Measurements from ENCODE around the gene KRTAP5-3.
"Not testable (repeated sequence)": the region's sequence is repeated elsewhere in the genome, so short reads cannot be mapped to it uniquely, and the experiment has no call there.

Gene KRTAP5-3

DNA sequence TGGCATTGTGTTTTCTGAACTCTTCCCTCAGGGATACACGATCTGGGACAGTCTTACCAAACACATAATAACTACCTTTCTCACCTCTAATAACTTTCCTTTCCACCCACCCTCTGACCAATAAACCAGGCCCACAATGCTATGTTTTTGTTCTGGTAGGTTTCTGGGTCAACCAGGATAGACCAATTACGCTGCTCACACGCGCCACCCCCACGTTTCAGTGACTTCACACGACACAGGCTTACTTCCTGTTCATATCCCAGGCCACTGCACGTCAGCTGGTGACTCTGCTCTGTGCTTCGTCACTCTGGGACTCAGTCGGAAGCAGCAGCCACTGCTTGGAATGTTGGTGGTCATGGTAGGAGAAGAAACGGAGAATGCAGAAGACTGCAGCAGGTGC, 11.2 kb upstream of the KRTAP5-3 start:
- DNase-seq (ENCODE audit: low read depth in 2 of 2), result no peak

DNA sequence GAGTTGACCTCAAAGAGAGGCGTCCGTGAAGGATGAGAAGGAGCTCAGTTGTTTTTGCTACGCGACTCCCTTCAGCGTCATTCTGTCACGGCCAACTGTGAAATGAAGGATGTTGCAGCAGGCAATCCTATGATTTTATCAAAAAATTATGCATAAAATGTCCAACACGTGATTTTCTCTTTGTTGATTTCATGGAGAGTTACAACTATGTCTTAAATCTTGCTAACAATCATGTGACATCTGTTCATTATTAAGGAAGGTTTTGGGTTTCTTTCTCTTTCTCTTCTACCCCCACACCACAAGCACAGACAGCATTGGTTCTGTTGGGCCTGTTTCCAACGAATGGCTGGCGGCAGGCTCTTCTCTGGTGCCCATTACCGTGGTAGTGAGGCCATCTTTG, 10.0 kb upstream of the KRTAP5-3 start:
- no peak for DNase-seq (ENCODE audit: low read depth in 2 of 2)

DNA sequence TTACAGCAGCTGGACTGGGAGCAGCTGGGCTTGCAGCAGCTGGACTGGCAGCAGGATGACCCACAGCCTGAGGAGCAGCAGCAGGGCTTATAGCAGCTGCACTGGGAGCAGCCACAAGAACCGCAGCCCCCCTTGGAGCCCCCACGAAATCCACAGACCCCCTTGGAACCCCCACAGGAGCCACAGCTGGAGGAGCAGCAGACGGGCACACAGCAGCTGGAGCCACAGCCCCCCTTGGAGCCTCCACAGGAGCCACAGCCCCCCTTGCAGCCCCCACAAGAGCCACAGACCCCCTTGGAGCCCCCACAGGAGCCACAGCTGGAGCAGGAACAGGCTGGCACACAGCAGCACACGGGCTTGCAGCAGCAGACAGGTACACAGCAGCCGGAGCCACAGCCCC, 362 bp downstream of the KRTAP5-3 start:
- DNase-seq (ENCODE audit: low read depth in 2 of 2), result not testable (repeated sequence)

DNA sequence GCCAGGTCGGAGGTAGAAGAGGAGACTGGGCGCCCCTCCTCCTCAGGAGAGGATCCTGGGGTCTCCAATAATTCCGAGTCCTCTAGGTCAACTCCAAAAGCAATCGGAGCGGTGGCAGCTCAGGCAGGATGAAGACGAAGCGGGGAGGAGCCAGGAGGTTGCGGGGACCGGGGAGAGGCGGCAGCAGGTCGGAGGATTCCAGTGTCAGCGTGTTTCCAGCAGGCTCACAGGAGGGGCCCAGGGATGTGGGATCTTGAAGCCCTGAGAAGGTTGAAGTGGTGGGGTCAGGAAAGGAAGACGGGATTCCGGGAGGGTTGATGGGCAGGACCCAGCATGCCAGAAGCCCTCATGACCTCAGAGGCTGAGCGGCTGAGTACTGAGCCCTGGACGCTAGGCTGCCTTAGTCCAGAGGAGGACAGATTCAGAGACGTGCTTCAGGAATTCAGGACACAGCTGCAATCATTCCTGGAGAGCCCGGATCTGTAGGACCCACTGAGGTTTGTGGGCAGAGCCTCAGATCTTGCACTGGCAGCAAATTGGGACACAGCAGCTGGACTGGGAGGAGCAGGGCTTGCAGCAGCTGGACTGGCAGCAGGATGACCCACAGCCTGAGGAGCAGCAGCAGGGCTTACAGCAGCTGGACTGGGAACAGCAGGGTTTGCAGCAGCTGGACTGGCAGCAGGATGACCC, 962 bp downstream of the KRTAP5-3 start:
- not testable (repeated sequence) for DNase-seq (ENCODE audit: low read depth in 2 of 2)

DNA sequence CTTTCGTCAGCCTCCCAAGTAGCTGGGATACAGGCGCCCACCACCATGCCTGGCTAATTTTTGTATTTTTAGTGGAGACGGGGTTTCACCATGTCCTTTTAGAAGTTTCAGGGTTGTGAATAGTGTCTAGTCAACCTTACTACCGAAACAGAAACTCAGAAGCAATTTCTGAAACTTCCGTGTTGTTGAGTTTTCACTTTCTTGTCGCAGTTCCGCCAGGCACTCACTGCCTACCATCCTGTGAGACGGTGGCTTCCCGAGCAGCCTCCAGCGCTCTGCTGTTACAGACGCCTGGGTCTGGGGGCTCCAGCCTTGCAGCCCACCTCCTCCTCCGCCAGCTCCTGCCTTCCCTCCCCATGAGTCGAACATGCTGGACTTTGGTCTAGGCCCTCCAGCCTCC, 2.3 kb downstream of the KRTAP5-3 start:
- not testable (repeated sequence) for DNase-seq (ENCODE audit: low read depth in 2 of 2)

DNA sequence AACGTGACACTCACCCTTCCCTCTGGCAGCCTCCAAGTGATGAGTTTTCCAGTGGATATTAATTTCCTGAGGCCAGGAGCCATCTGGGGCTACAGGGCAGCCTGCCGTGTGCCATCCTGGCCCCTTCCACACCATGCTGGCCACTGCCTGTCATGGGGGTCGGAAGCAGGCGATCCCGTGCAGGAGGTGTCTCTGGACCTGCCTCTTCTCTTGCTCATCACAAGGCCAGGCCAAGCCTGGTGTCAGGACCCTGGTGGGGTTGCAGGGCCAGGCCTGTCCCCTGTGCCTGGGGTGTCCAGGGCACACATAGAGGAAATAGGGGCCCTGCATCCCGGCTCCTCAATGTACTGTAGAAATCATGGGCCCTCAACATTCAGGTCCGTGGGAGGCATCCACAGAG, 3.6 kb downstream of the KRTAP5-3 start:
- DNase-seq (ENCODE audit: low read depth in 2 of 2), result no peak

DNA sequence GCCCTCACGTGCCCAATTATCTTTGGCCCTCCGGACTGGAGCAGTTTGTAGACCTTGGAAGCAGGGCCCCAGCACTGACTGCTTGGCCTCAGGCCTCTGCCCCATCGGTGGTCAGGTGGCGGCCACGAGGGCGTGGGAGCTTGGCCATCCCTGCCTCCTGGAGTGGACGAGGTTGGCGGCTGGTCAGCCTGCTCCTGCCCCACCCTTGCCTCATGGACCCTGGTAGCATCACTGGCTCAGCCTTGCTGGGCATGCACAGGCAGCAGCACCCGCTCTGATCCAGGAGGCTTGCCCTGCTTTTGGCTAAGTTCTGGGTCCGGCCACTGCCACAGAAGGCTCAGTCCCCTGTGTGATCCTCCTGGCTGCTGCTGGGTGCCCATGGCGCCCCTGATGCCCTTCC, 4.1 kb downstream of the KRTAP5-3 start:
- no peak for DNase-seq (ENCODE audit: low read depth in 2 of 2)

DNA sequence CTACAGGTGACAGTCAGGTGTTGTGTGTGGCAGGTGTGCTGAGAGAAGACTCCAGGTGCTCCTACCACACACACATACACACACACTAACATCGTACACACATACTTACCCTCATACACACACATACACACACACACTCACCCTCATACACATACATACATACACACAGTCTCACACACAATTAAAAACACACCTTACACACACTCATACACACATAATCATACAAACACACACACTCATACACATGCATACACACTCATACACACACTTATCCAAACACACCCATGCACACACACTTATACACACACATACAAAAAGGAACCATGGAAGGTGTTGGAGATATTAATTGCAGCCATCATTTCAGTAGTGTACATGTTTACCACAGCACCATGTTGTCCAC, 4.6 kb downstream of the KRTAP5-3 start:
- DNase-seq (ENCODE audit: low read depth in 2 of 2), result no peak

DNA sequence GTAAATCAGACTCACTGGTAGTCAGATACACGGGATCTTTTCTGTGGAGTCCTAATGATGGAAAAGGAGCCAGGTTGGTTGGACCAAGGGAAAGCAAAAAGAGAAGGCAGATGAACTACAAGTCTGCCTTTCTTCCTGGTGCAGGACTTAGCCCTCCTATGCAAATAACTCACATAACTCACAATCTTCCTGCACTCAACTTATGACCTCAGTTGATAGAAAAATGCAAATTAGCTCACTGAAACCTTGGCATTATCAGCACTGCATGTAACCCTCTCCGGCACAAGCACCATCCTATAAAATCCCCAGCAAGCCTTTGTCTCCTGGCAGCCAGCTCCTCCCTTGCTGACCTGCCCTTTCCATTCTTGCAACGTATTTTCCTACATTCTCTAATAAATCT, 6.6 kb downstream of the KRTAP5-3 start:
- DNase-seq (ENCODE audit: low read depth in 2 of 2), result not testable (repeated sequence)

DNA sequence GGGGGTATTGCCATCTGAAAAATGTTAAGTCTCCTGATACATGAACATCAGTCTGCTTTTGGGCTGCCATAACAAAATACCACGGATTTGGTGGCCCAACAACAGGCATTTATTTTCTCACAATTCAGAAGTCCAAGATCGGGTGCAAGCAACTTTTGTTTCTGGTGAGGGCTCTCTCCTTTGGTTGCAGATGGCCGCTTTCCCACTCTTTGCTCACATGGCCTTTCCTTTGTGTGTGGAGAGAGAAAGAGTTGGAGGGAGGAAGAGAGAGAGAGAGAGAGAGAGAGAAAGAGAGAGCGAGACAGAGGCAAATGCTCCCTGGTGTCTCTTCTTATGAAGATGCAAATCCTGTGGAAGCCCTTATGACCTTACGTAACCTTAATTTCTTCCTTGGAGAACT, 7.6 kb downstream of the KRTAP5-3 start:
- no peak for DNase-seq (ENCODE audit: low read depth in 2 of 2)

DNA sequence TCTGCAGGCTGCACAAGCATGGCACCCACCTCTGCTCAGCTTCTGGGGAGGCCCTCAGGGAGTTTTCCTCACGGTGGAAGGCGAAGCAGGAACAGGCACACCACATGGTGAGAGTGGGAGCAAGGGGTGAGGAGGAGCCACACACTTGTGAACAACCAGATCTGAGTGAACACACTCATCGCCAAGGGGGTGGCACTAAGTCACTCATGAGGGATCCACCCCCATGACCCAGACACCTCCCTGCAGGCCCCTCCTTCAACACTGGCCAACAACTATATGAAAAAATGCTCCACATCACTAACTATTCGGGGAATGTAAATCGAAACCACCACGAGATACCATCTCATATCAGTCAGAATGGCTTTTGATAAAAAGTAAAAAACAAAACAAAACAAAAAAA, 9.4 kb downstream of the KRTAP5-3 start:
- DNase-seq (ENCODE audit: low read depth in 2 of 2), result no peak

DNA sequence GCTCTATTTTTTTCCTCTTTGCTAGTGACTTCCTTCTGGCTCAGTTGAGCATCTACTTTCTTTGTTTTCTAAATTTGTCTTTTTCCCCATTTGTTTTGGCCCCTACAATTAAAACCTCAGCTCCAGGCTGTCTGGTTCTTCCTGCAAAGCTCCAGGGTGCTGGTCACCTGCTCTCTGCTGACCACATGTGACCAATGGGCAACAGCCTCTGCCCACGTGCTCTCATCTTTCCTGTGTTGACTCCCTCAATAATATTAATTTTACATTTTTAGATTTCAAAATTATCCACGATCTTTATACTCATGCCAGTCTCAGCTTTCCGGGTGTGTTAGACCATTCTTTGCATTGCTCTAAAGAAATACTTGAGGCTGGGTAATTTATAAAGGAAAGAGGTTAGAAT, 9.9 kb downstream of the KRTAP5-3 start:
- DNase-seq (ENCODE audit: low read depth in 2 of 2), result not testable (repeated sequence)

DNA sequence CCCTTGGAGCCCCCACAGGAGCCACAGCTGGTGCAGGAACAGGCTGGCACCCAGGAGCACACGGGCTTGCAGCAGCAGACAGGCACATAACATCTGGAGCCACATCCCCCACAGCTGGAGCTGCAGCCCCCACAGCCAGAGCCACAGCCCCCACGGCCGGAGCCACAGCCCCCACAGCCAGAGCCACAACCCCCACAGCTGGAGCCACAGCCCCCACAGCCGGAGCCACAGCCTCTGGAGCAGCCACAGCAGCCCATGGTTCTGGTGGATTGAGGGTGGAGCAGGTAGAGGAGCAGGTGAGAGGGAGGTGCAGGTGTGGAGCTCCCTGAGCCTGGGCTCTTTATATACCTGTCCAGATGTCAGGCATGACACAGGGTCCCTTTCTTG, 10.3 kb downstream of the KRTAP5-3 start, which contains the start of gene KRTAP5-2:
KRTAP5-2 (minus strand) TSS at position 301 of the 387 bp plus-strand sequence; CDS start at position 257, 44 bp downstream.
- no peak for DNase-seq (ENCODE audit: low read depth in 2 of 2)

DNA sequence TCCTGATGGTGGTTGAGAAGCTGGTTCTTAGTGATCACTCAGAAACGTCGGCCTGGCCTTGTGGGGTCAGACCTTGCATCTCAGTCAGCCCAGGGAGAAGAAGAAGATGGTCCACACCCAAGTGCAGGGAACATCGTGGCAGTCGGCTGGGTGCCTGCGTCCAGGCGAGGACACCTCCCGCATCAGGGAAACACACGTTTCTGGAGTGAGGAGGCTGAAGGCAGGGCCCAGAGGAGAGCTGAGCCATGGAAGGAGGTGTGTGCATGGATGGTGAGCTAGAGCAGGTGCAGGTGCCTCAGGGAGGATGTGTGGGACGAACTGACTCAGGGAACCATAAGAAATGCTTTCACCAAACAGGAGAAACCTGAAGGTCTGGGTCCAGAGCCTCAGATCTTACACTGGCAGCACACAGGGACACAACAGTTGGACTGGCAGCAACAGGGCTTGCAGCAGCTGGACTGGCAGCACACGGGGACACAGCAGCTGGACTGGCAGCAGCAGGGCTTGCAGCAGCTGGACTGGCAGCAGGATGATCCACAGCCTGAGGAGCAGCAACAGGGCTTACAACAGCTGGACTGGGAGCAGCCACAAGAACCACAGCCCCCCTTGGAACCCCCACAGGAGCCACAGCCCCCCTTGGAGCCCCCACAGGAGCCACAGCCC, 10.8 kb downstream of the KRTAP5-3 start:
- no peak for DNase-seq (ENCODE audit: low read depth in 2 of 2)

DNA sequence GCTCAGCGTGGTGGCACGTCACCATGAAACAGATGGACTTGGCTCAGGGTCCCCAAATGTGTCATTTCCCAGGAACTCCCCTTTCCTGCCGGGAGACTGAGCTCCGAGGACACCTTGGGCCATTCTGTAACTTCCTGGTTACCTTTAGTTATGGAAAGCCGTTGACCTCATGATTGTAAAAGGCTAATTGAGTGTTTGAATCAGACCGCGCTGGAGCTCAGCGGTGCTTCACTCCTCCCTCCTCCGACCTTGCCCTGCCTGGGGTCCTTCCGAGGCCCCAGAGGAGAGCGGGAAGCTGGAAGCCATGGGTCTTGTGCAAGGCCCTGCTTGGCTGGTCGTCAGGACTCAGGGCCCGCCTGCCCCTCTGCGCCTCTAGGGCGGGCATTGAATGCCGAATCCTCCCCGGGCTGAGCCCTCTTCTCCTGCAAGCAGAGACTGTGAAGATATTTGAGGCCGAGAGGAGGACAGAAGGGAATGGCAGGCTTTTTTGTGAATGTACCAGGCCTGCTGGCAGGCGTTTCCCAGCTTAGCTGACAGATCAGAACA, 11.6 kb downstream of the KRTAP5-3 start:
- DNase-seq (ENCODE audit: low read depth in 2 of 2), result not testable (repeated sequence)

DNA sequence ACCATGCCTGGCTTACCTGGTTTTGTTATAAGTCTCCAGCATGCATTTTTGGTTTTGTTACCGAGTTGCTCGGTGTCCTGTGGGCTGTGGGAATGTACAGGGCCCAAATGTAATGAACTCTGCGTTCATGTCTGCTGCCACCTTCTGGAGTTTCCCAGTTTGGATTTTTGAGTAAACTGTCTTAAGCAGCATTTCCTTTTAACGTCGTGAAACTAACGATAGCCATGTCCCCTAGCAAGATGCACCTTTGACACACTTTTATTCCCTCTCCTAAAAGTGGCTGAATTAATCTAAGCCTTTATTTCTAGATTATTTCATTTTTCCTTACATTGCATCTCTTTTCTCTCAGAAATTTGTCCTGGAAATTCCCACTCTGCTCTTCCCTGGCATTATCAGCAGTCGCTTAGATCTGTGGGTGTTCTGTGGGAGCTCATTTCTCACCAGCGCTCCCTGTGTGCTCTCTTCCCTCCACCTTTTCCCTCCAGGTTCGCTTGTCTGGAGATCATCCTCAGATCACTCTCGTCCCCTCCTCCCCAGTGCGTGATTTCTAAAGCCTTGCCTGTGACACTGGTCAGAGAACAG, 12.2 kb downstream of the KRTAP5-3 start:
- not testable (repeated sequence) for DNase-seq (ENCODE audit: low read depth in 2 of 2)

DNA sequence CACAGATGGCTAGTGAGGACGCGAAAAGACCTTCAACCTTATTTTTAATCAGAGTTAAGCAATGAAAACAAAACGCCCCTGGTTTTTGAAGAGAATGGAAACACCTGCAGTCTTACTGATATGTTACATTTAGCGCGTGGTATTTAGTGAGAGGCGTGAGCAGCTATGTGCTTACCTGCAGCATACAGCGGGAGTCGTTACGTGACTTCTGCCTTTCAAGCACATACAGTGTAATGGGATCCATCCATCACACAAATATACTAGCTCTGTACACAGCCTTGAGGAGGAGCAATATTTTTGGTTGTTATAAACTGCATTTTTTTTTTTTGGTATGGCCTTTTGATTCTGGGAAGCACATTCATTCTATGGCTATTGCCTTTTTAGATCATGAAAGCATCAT, 15.6 kb downstream of the KRTAP5-3 start:
- no peak for DNase-seq (ENCODE audit: low read depth in 2 of 2)

DNA sequence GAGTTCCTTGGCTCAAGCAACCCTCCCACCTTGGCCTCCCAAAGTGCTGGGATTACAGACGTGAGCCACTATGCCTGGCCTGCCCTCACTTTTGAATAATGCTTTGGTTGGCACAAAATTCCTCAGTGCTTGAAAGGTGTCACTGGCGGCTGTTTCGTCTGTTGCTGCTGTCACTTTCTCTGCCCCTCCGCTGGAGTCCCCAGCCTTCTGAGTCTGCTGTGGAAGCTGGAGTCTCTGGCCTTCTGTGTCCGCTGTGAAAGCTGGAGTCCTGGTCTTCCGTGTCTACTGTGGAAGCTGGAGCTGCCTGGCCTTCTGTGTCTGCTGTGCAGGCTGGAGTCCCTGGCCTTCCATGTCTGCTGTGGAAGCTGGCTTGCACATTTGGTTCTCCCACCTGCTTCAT, 18.3 kb downstream of the KRTAP5-3 start:
- DNase-seq (ENCODE audit: low read depth in 2 of 2), result no peak

DNA sequence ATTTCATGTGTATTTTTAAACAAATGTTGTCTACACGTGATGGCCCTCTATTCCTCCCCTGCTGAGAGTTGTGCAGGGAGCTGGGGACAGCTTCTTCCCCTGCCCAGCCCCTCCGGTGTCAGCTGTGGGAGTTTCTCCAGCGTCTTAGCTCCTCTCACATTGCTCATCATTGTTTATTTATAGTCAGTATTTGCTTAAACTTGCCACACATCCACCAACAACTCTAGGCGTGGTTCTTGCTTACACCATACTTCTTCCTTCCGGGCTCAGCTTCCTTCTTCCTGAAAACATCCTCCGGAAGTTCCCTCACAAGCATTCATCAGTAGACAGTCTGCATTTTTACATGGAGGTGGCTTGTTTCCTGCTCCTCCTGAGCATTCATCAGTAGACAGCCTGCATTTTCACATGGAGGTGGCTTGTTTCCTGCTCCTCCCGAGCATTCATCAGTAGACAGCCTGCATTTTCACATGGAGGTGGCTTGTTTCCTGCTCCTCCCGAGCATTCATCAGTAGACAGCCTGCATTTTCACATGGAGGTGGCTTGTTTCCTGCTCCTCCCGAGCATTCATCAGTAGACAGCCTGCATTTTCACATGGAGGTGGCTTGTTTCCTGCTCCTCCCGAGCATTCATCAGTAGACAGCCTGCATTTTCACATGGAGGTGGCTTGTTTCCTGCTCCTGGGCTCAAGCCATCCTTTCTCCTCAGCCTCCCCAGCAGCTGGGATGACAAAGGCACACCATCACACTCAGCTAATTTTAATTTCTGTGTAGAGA, 18.9 kb downstream of the KRTAP5-3 start:
- DNase-seq (ENCODE audit: low read depth in 2 of 2), result not testable (repeated sequence)

DNA sequence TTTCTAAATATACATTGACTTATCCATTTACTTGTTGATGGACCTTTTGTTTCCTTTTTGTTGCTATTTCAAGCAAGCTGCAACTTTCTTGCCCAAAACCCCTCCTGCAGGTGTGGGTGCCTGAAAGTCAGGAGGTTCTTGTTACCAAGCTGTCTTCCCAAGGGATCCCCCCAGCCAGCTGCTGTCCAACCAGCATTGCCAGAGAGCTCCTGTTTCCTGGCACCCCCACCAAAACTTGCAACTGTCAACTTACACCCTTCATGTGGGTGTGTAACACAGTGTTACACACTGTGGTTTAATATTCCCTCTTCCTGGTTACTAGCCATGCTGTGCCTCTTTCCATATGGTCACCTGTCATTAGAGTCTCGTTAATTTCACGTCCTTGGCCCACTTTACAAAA, 21.6 kb downstream of the KRTAP5-3 start:
- DNase-seq (ENCODE audit: low read depth in 2 of 2), result no peak

DNA sequence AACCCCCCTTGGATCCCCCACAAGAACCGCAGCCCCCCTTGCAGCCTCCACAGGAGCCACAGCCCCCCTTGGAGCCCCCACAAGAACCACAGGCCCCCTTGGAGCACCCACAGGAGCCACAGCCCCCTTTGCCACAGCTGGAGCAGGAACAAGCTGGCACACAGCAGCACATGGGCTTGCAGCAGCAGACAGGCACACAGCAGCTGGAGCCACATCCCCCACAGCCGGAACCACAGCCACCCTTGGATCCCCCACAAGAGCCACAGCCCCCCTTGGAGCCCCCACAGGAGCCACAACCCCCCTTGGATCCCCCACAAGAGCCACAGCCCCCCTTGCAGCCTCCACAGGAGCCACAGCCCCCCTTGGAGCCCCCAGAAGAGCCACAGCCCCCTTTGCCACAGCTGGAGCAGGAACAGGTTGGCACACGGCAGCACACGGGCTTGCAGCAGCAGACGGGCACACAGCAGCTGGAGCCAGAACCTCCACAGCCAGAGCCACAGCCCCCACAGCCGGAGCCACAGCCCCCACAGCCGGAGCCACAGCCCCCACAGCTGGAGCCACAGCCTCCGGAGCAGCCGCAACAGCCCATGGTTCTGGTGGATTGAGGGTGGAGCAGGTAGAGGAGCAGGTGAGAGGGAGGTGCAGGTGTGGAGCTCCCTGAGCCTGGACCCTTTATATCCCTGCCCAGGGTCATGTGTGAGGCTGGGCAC, 23.4 kb downstream of the KRTAP5-3 start, which contains the start of gene KRTAP5-1:
KRTAP5-1 (minus strand) TSS at position 623 of the 710 bp plus-strand sequence; CDS start at position 589, 34 bp downstream.
- DNase-seq (ENCODE audit: low read depth in 2 of 2), result not testable (repeated sequence)
